GM23338 (cell line): ENCODE measurements around the gene DOCK4. TPM values are rescaled to one million over a fixed set of nuclear protein-coding genes. Genes with fewer than 3 reads are reported as not detected.

Experiments
- ATAC-seq: fragments of 200-7000 bp; cut with Tn5 transposase; 3 replicates; pipeline ENCODE4 v1.9.1; 2020
- DNase-seq: peaks from one replicate; pipeline ENCODE4 v3.0.0-alpha.2; 2015; ENCODE audit warnings: low spot score
- H2AFZ ChIP-seq: fragments of 200-600 bp; sonication (generic); 2 replicates; pipeline ENCODE4 v1.8.0; 2016; ENCODE audit warnings: antibody characterized with exemption, mild to moderate bottlenecking, moderate library complexity
- H3F3A ChIP-seq: fragments of 200-600 bp; sonication (generic); replicated peaks from 2 replicates; pipeline ENCODE4 v1.8.0; 2017; ENCODE audit warnings: antibody characterized with exemption, mixed run types, low read depth
- H3K27ac ChIP-seq: fragments of 200-600 bp; sonication (generic); 2 replicates; pipeline ENCODE4 v1.6.1; 2016; ENCODE audit warnings: low read depth
- H3K27me3 ChIP-seq: fragments of 200-600 bp; sonication (generic); 2 replicates; pipeline ENCODE4 v1.8.0; 2016; ENCODE audit warnings: mild to moderate bottlenecking, mixed run types, moderate library complexity; ENCODE audit not compliant: insufficient read depth
- H3K36me3 ChIP-seq: fragments of 200-600 bp; sonication (generic); 2 replicates; pipeline ENCODE4 v1.8.0; 2016; ENCODE audit warnings: mild to moderate bottlenecking; ENCODE audit not compliant: insufficient read depth
- H3K4me1 ChIP-seq: fragments of 200-600 bp; sonication (generic); 2 replicates; pipeline ENCODE4 v1.8.0; 2016; ENCODE audit warnings: mild to moderate bottlenecking, moderate library complexity; ENCODE audit not compliant: insufficient read depth
- H3K4me2 ChIP-seq: fragments of 200-600 bp; sonication (generic); 2 replicates; pipeline ENCODE4 v1.7.1; 2017; ENCODE audit warnings: mixed run types
- H3K4me3 ChIP-seq: fragments of 200-600 bp; sonication (generic); 2 replicates; pipeline ENCODE4 v1.6.1; 2016; ENCODE audit warnings: mixed run types
- H3K79me2 ChIP-seq: fragments of 200-600 bp; sonication (generic); replicated peaks from 2 replicates; pipeline ENCODE4 v1.8.0; 2017; ENCODE audit warnings: mild to moderate bottlenecking; ENCODE audit not compliant: insufficient read depth
- H3K9me2 ChIP-seq: fragments of 200-600 bp; sonication (generic); 2 replicates; pipeline ENCODE4 v1.8.0; 2017; ENCODE audit not compliant: insufficient read depth
- H4K20me1 ChIP-seq: fragments of 200-600 bp; sonication (generic); replicated peaks from 2 replicates; pipeline ENCODE4 v1.8.0; 2017; ENCODE audit warnings: mild to moderate bottlenecking; ENCODE audit not compliant: insufficient read depth
- H3K27ac Mint-ChIP-seq: 2 replicates; pipeline ENCODE4 v1.8.0; 2020; ENCODE audit warnings: inconsistent platforms, mild to moderate bottlenecking, moderate library complexity, mixed read lengths
- H3K27me3 Mint-ChIP-seq: 3 replicates; pipeline ENCODE4 v1.8.0; 2022; ENCODE audit warnings: low read depth, mild to moderate bottlenecking, moderate library complexity, mixed read lengths, inconsistent platforms; ENCODE audit not compliant: insufficient read depth, poor library complexity
- H3K36me3 Mint-ChIP-seq: 3 replicates; pipeline ENCODE4 v1.8.0; 2021; ENCODE audit warnings: low read depth, mild to moderate bottlenecking, inconsistent platforms, moderate library complexity, mixed read lengths
- H3K4me1 Mint-ChIP-seq: 3 replicates; pipeline ENCODE4 v1.8.0; 2020; ENCODE audit warnings: mild to moderate bottlenecking, inconsistent platforms, mixed read lengths
- H3K4me3 Mint-ChIP-seq: 3 replicates; pipeline ENCODE4 v1.8.0; 2021; ENCODE audit warnings: moderate library complexity, mild to moderate bottlenecking, inconsistent platforms, mixed read lengths
- H3K9me3 Mint-ChIP-seq: 3 replicates; pipeline ENCODE4 v1.8.0; 2020; ENCODE audit warnings: moderate library complexity, mild to moderate bottlenecking, inconsistent platforms, mixed read lengths
- CREB1 ChIP-seq: fragments of 250-450 bp; sonication (Bioruptor Pico); IDR thresholded peaks from 2 replicates; pipeline ENCODE4 v1.5.0; 2020; ENCODE audit warnings: low read depth, mild to moderate bottlenecking, moderate library complexity
- CTCF ChIP-seq, 2 experiments: fragments of 200-600 bp in 1 of 2; sonication (generic) in 1 of 2; conservative IDR thresholded peaks; 2 replicates each; pipeline versions ENCODE4 v1.5.1 to v1.6.1; 2016 to 2017; ENCODE audit warnings: antibody characterized with exemption in 2 of 2, low read depth in 2 of 2, mild to moderate bottlenecking in 2 of 2, moderate library complexity in 1 of 2
- ETS1 ChIP-seq: IDR thresholded peaks from 2 replicates; pipeline ENCODE4 v1.6.1; 2016; ENCODE audit warnings: antibody characterized with exemption
- JUNB ChIP-seq: IDR thresholded peaks from one replicate; pipeline ENCODE4 v1.6.1; 2016; ENCODE audit warnings: antibody characterized with exemption; ENCODE audit not compliant: unreplicated experiment
- POLR2AphosphoS5 ChIP-seq: IDR thresholded peaks from 2 replicates; pipeline ENCODE4 v1.6.1; 2016; ENCODE audit warnings: antibody characterized with exemption, low read depth
- ZNF331 ChIP-seq: fragments of 250-450 bp; sonication (Bioruptor Pico); IDR thresholded peaks from 2 replicates; pipeline ENCODE4 v1.5.0; 2020; ENCODE audit warnings: low read depth, mild to moderate bottlenecking, moderate library complexity
- ZNF462 ChIP-seq: fragments of 250-450 bp; sonication (Bioruptor Pico); IDR thresholded peaks from 2 replicates; pipeline ENCODE4 v1.5.0; 2020; ENCODE audit warnings: mild to moderate bottlenecking, moderate library complexity
- polyA plus RNA-seq: library from polyadenylated mRNA; unstranded; fragments of >200 nt; fragmentation: Nextera tagmentation; extraction: Ambion mirVana; gene quantifications from 2 replicates; pipeline ENCODE4 v1.2.1, GENCODE V29; 2016
- total RNA-seq: library from RNA; depleted of rRNA; stranded (reverse); fragments of >200 nt; shearing (Covaris generic); gene quantifications from 2 replicates; pipeline ENCODE4 v1.2.3, GENCODE V29; 2014

DOCK4 gene
- total and polyA plus RNA-seq, 2 experiments from 2014 or later: 6.3 to 33.8 TPM

- no peak for TF ChIP-seq CTCF (conservative IDR thresholded peaks at IDR 0.05; ENCODE audit: low read depth in 2 of 2)
- no peak for TF ChIP-seq ZNF462 (CRISPR knock-in tag)
These were observed 2.8 kb downstream of the DOCK4 start (continued) for GRCh38 chr7:112203365-112203739.

GRCh38 chr7:112202816-112203215 is 3.4 kb downstream of the DOCK4 start:
- DNase-seq: no peak
- Histone ChIP-seq H4K20me1 (peaks cover 14% of the 10 kb centered on the region), H3K4me2 (peak overlapping the region; percentile 23; the same call in 1 of the 2 replicates), H3K79me2 (peaks cover 90% of the 10 kb centered on the region), H3K4me1 (peaks cover 23% of the 10 kb centered on the region), H3K27ac (no peak overlapping the region), H2AFZ (no peak overlapping the region), H3K4me3 (no peak overlapping the region), H3K9me2 (no peaks in the 10 kb centered on the region), H3K27me3 (no peaks in the 10 kb centered on the region), H3K36me3 (no peaks in the 10 kb centered on the region), H3F3A (no peaks in the 10 kb centered on the region)
- Mint-ChIP-seq H3K4me1 (peaks cover 29% of the 10 kb centered on the region), H3K36me3 (no peaks in the 10 kb centered on the region; the same call in 1 of the 3 replicates), H3K27me3 (peaks cover 6% of the 10 kb centered on the region), H3K27ac (no peak overlapping the region), H3K4me3 (no peak overlapping the region), H3K9me3 (no peaks in the 10 kb centered on the region; the same call in 1 of the 3 replicates)
- TF ChIP-seq ZNF462 (CRISPR knock-in tag): no peak
- no peak for TF ChIP-seq ZNF331
- no peak for TF ChIP-seq ETS1
- no peak for TF ChIP-seq JUNB
- no peak for TF ChIP-seq POLR2AphosphoS5
- no peak for TF ChIP-seq CREB1 (CRISPR knock-in tag)
- no peak for ATAC-seq
